DMS53 treated with DMSO at 0.1 percent for 48 hours (cell line): ENCODE data around the gene TMEM51.

Experiments
- DNase-seq: peaks from one replicate; lab custom pipeline; 2025; ENCODE audit not compliant: unreplicated experiment; lab: John Stamatoyannopoulos, UW

The TMEM51 gene

GRCh38 chr1:15176898-15177665, 23.5 kb downstream of the TMEM51 start:
- no peak for DNase-seq

DNA sequence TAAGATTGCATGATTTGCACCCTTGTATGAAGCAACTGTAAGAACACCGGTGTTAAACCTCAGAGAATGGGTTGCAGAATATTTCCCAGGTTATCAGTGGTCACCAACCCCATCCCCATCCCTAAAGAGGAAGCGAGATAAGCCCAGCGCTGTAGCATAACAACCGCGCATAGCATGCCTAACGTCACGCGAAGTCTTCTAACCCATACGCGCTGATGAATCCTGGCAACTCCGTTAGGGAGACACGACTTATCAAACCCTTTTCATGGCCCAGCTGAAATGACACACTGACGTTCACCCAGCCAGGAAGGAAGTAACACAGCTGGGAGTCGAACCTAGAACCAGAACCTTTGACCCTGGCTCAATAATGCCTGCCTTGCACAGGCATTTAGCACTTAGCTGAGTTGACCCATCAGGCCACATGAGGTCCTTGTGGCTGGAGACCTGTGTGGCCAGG, 24.2 kb downstream of the TMEM51 start:
- DNase-seq, result no peak

- peak; percentile 97 for DNase-seq
Observed at GRCh38 chr1:15178571-15179484, 25.3 kb downstream of the TMEM51 start.

DNA sequence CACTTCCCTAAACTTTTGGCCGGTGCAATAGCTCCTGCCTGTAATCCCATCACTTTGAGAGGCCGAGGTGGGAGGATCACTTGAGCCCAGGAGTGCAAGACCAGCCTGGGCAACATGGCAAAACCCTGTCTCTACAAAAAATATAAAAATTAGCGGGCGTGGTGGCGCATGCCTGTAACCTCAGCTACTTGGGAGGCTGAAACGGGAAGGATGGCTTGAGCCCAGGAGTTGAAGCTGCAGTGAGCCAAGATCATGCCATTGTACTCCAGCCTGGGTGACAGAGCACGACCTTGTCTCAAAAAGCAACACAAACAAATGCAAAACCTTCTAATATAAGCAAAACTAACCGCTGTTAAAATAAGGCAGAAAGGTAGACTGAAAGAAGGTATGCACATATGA, 25.9 kb downstream of the TMEM51 start:
- no peak for DNase-seq

GRCh38 chr1:15180189-15180588, 26.6 kb downstream of the TMEM51 start:
- no peak for DNase-seq

GRCh38 chr1:15180945-15181523, 27.5 kb downstream of the TMEM51 start:
- peak; percentile 94 for DNase-seq

DNA sequence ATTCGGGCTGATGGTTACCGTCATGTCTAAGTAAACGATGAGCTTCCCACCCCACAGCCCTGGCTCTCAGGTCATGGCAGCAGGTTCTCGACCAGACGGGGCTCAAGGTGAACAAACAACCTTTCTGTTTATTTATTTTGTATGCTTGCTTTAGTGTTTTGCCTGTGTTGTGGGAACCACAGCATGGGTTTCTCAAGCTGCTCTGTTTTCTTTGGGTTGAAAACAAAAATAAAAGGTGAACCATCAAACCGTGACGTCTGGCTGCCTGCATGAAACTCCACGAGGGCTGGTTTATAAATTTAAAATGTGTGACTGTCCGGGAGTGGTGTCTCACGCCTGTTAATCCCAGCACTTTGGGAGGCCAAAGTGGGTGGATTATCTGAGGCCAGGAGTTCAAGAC, 28.0 kb downstream of the TMEM51 start:
- DNase-seq, result peak; percentile 94

DNA sequence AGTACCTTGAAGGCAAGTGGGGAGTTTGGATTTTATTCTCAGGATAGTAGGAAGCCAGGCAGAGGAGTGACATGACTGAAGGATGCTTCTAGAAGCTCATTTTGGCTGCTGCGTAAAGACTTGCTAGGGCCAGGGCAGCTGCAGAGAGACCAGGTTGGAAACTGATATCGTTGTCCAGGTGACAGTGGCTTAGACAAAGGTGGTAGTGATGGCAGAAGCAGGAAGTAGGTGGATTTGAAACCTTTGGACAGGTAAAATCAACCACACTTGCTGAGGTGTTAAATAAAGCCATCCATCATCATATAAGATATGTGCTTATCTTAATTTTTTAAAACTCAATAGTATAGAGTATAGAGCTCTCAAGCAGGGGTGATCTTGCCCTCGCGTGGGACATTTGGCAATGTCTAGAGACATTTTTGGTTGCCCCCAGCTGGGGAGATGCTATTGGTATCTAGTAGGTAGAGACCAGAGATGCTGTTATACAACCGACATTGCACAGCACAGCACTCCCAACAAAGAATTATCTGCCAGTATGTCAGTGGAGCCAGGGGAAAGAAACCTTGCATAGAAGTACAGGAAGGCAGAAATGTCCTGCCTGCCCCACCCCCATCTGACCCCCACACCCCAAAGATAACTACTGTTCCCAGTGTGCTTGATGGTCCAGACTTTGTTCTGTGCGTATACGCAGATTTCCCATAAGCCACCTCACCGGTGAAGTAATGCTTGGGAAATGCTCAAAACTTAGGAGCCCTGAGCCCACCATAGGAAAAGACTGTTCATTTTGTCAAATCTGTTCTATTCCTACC, 31.1 kb downstream of the TMEM51 start:
- DNase-seq, result no peak

- no peak for DNase-seq
Observed at GRCh38 chr1:15185617-15186016, 32.1 kb downstream of the TMEM51 start.

- no peak for DNase-seq
Observed at GRCh38 chr1:15186073-15186845, 32.7 kb downstream of the TMEM51 start.

DNA sequence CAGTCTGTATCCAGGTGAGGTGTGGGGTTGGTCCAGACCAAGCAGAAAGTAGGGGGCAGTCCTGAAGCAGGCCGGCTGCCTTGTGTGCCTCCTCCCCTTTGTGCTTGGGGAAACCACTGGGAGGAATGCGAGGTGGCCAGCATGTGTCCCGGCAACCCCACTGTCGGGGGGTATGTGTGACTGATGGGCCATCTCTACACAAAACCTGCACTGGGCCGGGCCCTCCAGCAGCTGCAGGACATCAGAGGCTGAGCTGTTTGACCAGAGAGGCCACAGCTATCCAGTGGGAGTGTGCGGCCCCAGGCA, 33.3 kb downstream of the TMEM51 start:
- no peak for DNase-seq

GRCh38 chr1:15187175-15188129, 33.9 kb downstream of the TMEM51 start:
- DNase-seq, result no peak

- no peak for DNase-seq
Observed at GRCh38 chr1:15188130-15188524, 34.6 kb downstream of the TMEM51 start.

DNA sequence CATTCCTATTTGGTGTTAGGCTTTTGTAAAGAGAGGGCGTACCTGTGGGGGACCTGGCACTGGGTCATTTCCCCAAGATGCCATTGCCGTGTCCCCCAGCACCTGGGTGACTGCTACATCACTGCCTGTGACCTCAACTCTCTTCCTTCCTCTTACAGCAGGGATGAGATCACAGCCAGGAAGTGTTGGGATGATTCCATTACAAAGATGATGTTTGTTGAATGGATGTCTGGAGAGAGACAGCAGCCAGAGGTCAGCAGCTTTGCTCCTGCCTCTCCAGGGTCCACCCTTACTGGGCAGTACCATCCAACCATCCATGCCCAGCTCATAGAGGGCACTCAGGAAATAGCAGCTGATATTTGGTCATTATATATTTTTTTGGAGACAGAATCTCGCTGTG, 35.1 kb downstream of the TMEM51 start:
- DNase-seq, result peak; percentile 52

- no peak for DNase-seq
Observed at GRCh38 chr1:15189692-15190370, 36.3 kb downstream of the TMEM51 start.

DNA sequence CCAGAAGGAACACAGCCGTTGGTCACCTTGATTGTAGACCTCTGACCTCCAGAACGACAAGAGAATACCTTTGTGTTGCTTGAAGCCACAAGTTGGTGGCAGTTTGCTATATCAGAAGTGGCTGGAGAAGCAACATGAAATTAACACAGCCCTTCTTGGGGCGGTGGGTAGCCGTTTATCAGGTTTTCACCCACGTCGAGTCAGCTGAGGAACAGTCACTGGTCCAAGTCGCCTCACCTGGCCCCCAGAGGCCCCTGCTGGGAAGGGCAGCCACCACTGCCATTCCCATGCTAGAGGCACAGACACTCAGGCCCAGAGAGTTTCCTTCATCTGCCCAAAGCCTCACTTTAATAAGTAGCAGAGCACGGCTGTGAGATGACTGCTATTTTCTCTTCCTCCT, 37.7 kb downstream of the TMEM51 start:
- no peak for DNase-seq

GRCh38 chr1:15191770-15192169, 38.2 kb downstream of the TMEM51 start:
- no peak for DNase-seq

GRCh38 chr1:15192916-15193550, 39.5 kb downstream of the TMEM51 start:
- no peak for DNase-seq
